Naive thymus-derived CD4-positive, alpha-beta T cell (primary cell): ENCODE results near the gene SEMA3C. TPM values are rescaled to one million over a fixed set of nuclear protein-coding genes. Genes with fewer than 3 reads are reported as not detected.

Experiments
- ATAC-seq: fragments of 150-1000 bp; cut with Tn5 transposase; 2 replicates; pipeline ENCODE4 v1.10.0; 2021; ENCODE audit warnings: mild to moderate bottlenecking, moderate library complexity
- CTCF ChIA-PET: fragments of 350-600 bp; sonication (Branson Sonifier 250); formaldehyde crosslinking; loops from one replicate; lab custom pipeline; 2021; ENCODE audit warnings: antibody characterized with exemption; lab: Charles Lee
- POLR2A ChIA-PET: fragments of 350-600 bp; sonication (Branson Sonifier 250); formaldehyde crosslinking; loops from one replicate; lab custom pipeline; 2021; ENCODE audit warnings: antibody characterized with exemption, inconsistent platforms; lab: Charles Lee
- DNase-seq, 9 donors: peaks; one replicate each; pipeline versions ENCODE4 v3.0.0 to v3.0.0-alpha.2; 2020 to 2022; ENCODE audit warnings: mixed read lengths in 1 of 9
- H3K27ac ChIP-seq: one replicate; pipeline ENCODE4 v1.7.0; 2013; ENCODE audit warnings: mild to moderate bottlenecking, low read depth, low read length, moderate library complexity
- H3K27me3 ChIP-seq, 2 donors: one replicate each; pipeline ENCODE4 v1.7.0; 2013; ENCODE audit warnings: low read length in 2 of 2, mild to moderate bottlenecking in 2 of 2, moderate library complexity in 2 of 2; ENCODE audit not compliant: control insufficient read depth in 2 of 2, insufficient read depth in 2 of 2
- H3K36me3 ChIP-seq, 3 experiments: 1 replicate in 2 of 3; 2 replicates in 1 of 3; pipeline ENCODE4 v1.7.0; 2013; ENCODE audit warnings: low read length in 3 of 3, mild to moderate bottlenecking in 3 of 3, moderate library complexity in 1 of 3; ENCODE audit not compliant: insufficient read depth in 3 of 3, control insufficient read depth in 2 of 3
- H3K4me1 ChIP-seq, 2 donors: one replicate each; pipeline ENCODE4 v1.7.0; 2013; ENCODE audit warnings: low read length in 2 of 2, mild to moderate bottlenecking in 2 of 2, moderate library complexity in 1 of 2; ENCODE audit not compliant: control insufficient read depth in 2 of 2, insufficient read depth in 2 of 2
- H3K4me3 ChIP-seq: 2 replicates; pipeline ENCODE4 v1.7.0; 2013; ENCODE audit warnings: mild to moderate bottlenecking, low read length
- H3K9me3 ChIP-seq, 3 experiments: 1 replicate in 2 of 3; 2 replicates in 1 of 3; pipeline ENCODE4 v1.7.0; 2013; ENCODE audit warnings: low read length in 3 of 3; ENCODE audit not compliant: control insufficient read depth in 2 of 3
- H3K27ac Mint-ChIP-seq, 9 donors: one replicate each; pipeline ENCODE4 v1.8.0; 2020 to 2022; ENCODE audit warnings: mixed read lengths in 9 of 9, mild to moderate bottlenecking in 8 of 9, moderate library complexity in 5 of 9, inconsistent platforms in 2 of 9
- H3K27me3 Mint-ChIP-seq, 5 donors: one replicate each; pipeline ENCODE4 v1.8.0; 2021 to 2022; ENCODE audit warnings: mixed read lengths in 5 of 5, mild to moderate bottlenecking in 1 of 5
- H3K36me3 Mint-ChIP-seq, 5 donors: one replicate each; pipeline ENCODE4 v1.8.0; 2020 to 2022; ENCODE audit warnings: mixed read lengths in 5 of 5, mild to moderate bottlenecking in 3 of 5, inconsistent platforms in 1 of 5
- H3K4me1 Mint-ChIP-seq, 7 donors: one replicate each; pipeline ENCODE4 v1.8.0; 2020 to 2022; ENCODE audit warnings: mixed read lengths in 7 of 7, mild to moderate bottlenecking in 3 of 7, inconsistent platforms in 1 of 7
- H3K4me3 Mint-ChIP-seq, 10 donors: one replicate each; pipeline ENCODE4 v1.8.0; 2020 to 2022; ENCODE audit warnings: mild to moderate bottlenecking in 10 of 10, mixed read lengths in 10 of 10, moderate library complexity in 6 of 10, inconsistent platforms in 2 of 10
- H3K9me3 Mint-ChIP-seq, 11 donors: one replicate each; pipeline ENCODE4 v1.8.0; 2020 to 2022; ENCODE audit warnings: mixed read lengths in 11 of 11, mild to moderate bottlenecking in 4 of 11, inconsistent platforms in 1 of 11, moderate library complexity in 1 of 11
- intact Hi-C, 2 donors: fragments of 100-400 bp; cut with micrococcal nuclease; formaldehyde crosslinking; loops; one replicate each; pipeline ENCODE4 v1.15.1; 2023
- polyA plus RNA-seq, 2 donors: library from polyadenylated mRNA; unstranded; fragments of 300-500 nt; fragmentation: Illumina TruSeq; gene quantifications; one replicate each; pipeline ENCODE4 v1.2.3, GENCODE V29; 2021
- total RNA-seq, 6 experiments: library from RNA in 5 of 6; stranded (reverse) in 5 of 6; gene quantifications; 1 replicate in 5 of 6; 2 replicates in 1 of 6; pipeline ENCODE4 v1.2.3 and lab custom pipeline; 2021 to 2026

SEMA3C gene
- total and polyA plus RNA-seq, 7 experiments from 2014 or later = 0.35 to 9.4 (median 0.85) TPM; not detected in 3

- peaks cover 0 to 4% (median 0%) of the 10 kb centered on the region in 11 donors for H3K9me3 Mint-ChIP-seq
- no peaks in the 10 kb centered on the region for H3K36me3 Mint-ChIP-seq
- H3K4me3 ChIP-seq = no peak overlapping the region
- H3K27ac ChIP-seq = no peak overlapping the region
- ChIA-PET POLR2A (no interaction called here), CTCF (no interaction called here)
- H3K9me3 ChIP-seq = no peaks in the 10 kb centered on the region
- H3K27me3 ChIP-seq = no peaks in the 10 kb centered on the region
- no peak for DNase-seq
- no peaks in the 10 kb centered on the region for H3K4me1 ChIP-seq
- no peak overlapping the region for H3K27ac Mint-ChIP-seq
- no peaks in the 10 kb centered on the region for H3K36me3 ChIP-seq
- no peaks in the 10 kb centered on the region for H3K27me3 Mint-ChIP-seq
- no peak for ATAC-seq
- peaks cover 0 to 2% (median 0%) of the 10 kb centered on the region in 7 donors for H3K4me1 Mint-ChIP-seq
- intact Hi-C loops = no loop called here
- H3K4me3 Mint-ChIP-seq = no peak overlapping the region
Measured at GRCh38 chr7:80905334-80905733, 13.5 kb downstream of the SEMA3C start.

DNA sequence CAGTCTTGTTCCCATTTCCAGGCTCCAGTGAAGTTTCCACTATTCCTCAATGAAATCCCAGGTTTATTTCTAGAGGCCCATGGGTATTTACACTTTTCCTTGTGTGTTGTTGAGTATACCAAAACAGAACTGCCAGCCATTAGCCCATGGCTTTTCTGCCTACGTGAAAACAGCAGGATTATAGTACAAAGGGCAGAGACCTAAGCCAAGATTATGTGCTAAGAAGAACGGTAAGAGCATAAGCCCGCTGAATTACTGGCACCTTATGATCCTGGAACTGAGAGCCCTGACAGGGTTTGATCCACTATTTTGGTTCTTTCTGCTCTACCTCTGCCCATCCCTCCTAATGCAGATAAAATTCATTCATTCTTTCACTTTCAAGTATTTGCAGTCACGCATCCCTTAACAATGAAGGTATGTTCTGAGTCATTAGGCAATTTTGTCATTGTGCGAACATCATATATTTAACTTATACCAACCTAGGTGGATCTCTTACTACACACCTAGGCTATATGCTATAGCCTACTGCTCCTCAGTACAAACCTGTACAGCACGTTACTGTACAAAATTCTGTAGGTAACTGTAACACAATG, 16.0 kb downstream of the SEMA3C start:
- ChIA-PET POLR2A (interaction anchor here (0.6 kb wide), 1 partner anchor 16 kb away, joined by 3 read pairs; the partner anchor contains the start of gene SEMA3C), CTCF (no interaction called here)
- peaks cover 0 to 4% (median 0%) of the 10 kb centered on the region in 11 donors for H3K9me3 Mint-ChIP-seq
- no peak for DNase-seq
- no peaks in the 10 kb centered on the region for H3K27me3 Mint-ChIP-seq
- ATAC-seq = no peak
- no peak overlapping the region for H3K4me3 Mint-ChIP-seq
- H3K4me1 ChIP-seq = no peaks in the 10 kb centered on the region
- H3K27ac Mint-ChIP-seq = no peak overlapping the region
- H3K36me3 Mint-ChIP-seq = no peaks in the 10 kb centered on the region
- no peaks in the 10 kb centered on the region for H3K9me3 ChIP-seq
- H3K4me3 ChIP-seq = no peak overlapping the region
- H3K4me1 Mint-ChIP-seq = peaks cover 0 to 2% (median 0%) of the 10 kb centered on the region in 7 donors
- no peaks in the 10 kb centered on the region for H3K27me3 ChIP-seq
- intact Hi-C loops = no loop called here
- no peaks in the 10 kb centered on the region for H3K36me3 ChIP-seq
- H3K27ac ChIP-seq = no peak overlapping the region

GRCh38 chr7:80902019-80902418, 16.8 kb downstream of the SEMA3C start:
- H3K4me1 Mint-ChIP-seq = peaks cover 0 to 2% (median 0%) of the 10 kb centered on the region in 7 donors
- no peaks in the 10 kb centered on the region for H3K36me3 ChIP-seq
- no peaks in the 10 kb centered on the region for H3K9me3 ChIP-seq
- no peak overlapping the region for H3K27ac ChIP-seq
- H3K27ac Mint-ChIP-seq = no peak overlapping the region
- intact Hi-C loops = no loop called here
- no peaks in the 10 kb centered on the region for H3K4me1 ChIP-seq
- H3K4me3 Mint-ChIP-seq = no peak overlapping the region
- peaks cover 0 to 5% (median 0%) of the 10 kb centered on the region in 11 donors for H3K9me3 Mint-ChIP-seq
- H3K27me3 ChIP-seq = no peaks in the 10 kb centered on the region
- no peaks in the 10 kb centered on the region for H3K27me3 Mint-ChIP-seq
- no peak for ATAC-seq
- ChIA-PET POLR2A (interaction anchor here (0.6 kb wide), 1 partner anchor 17 kb away, joined by 3 read pairs; the partner anchor contains the start of gene SEMA3C), CTCF (no interaction called here)
- H3K36me3 Mint-ChIP-seq = no peaks in the 10 kb centered on the region
- DNase-seq = no peak
- no peak overlapping the region for H3K4me3 ChIP-seq

GRCh38 chr7:80900583-80901576, 18.0 kb downstream of the SEMA3C start:
- intact Hi-C loops = no loop called here
- POLR2A ChIA-PET = no interaction called here

DNA sequence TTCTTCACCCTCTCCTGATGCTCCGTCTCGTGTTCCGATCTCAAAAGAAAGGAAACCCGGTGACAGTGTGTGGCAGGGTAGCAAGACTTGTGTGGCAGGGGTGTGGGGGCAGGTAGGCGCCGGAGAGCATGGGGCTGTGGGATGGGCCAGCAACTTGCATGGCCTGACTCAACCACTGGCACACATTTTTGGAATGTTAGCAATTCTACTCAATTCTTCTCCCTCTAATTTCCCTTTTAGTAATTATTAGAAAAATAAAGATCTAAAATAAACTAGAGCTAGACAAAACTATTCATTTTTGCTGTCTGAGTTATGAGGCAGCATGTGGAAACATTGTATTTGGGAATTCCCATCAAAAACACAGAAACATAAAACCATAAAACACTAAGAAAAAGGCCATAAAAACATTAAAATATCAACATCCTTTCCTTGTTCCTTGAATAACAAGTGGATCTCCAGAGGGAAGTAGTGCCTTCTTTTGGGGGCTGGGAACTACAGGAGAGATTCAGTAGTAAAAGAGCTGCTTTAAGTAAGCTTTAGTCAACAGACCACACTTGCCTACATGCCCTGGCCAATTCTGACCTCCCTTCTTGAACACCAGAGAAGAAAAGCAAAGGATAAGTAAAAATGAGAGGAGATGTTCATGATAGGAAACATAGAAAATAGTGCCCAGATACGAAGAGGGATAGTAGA, 21.8 kb downstream of the SEMA3C start:
- Histone ChIP-seq H3K27ac (no peak overlapping the region), H3K36me3 (no peaks in the 10 kb centered on the region), H3K4me3 (no peak overlapping the region), H3K27me3 (no peaks in the 10 kb centered on the region), H3K4me1 (no peaks in the 10 kb centered on the region), H3K9me3 (no peaks in the 10 kb centered on the region)
- Mint-ChIP-seq H3K27me3 (no peaks in the 10 kb centered on the region), H3K9me3 (peaks cover 0 to 8% (median 0%) of the 10 kb centered on the region in 11 donors), H3K36me3 (no peaks in the 10 kb centered on the region), H3K4me1 (no peaks in the 10 kb centered on the region), H3K27ac (no peak overlapping the region), H3K4me3 (no peak overlapping the region)
- ChIA-PET POLR2A (no interaction called here), CTCF (no interaction called here)
- ATAC-seq = no peak
- no peak for DNase-seq
- intact Hi-C loops = no loop called here

More at GRCh38 chr7:80900583-80901576, 18.0 kb downstream of the SEMA3C start:
- no peak overlapping the region for H3K27ac ChIP-seq
- ATAC-seq (no peak), DNase-seq (no peak)
- no peak overlapping the region for H3K4me3 ChIP-seq
- no peaks in the 10 kb centered on the region for H3K27me3 Mint-ChIP-seq
- H3K9me3 Mint-ChIP-seq = peaks cover 0 to 5% (median 0%) of the 10 kb centered on the region in 11 donors
- H3K36me3 ChIP-seq = no peaks in the 10 kb centered on the region
- H3K4me1 ChIP-seq = no peaks in the 10 kb centered on the region
- no peaks in the 10 kb centered on the region for H3K27me3 ChIP-seq
- no peaks in the 10 kb centered on the region for H3K36me3 Mint-ChIP-seq
- H3K4me1 Mint-ChIP-seq = peaks cover 0 to 2% (median 0%) of the 10 kb centered on the region in 7 donors
- H3K27ac Mint-ChIP-seq = no peak overlapping the region
- CTCF ChIA-PET = no interaction called here
- no peaks in the 10 kb centered on the region for H3K9me3 ChIP-seq
- H3K4me3 Mint-ChIP-seq = no peak overlapping the region

DNA sequence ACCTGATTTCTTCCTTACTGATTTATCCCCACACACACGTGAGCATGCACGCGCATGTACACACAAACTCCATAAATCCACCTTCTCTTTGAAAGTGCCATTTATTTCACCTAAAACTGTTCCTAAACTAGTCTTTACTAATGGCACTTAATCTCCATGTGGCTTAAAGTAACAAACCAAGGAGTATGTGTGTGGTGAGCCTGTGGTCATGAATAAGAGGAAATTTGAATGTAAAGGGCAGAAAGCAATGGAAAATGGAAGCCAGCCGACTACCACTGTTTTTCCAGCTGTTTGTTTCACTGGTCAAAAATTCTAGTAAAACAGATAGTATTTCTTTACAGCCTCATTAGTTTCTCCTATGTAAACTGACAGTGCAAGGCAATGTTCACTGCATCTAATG, 23.8 kb downstream of the SEMA3C start:
- ChIA-PET POLR2A (no interaction called here), CTCF (no interaction called here)
- Mint-ChIP-seq H3K27ac (no peak overlapping the region), H3K9me3 (peaks cover 0 to 8% (median 0%) of the 10 kb centered on the region in 11 donors), H3K27me3 (no peaks in the 10 kb centered on the region), H3K4me3 (no peak overlapping the region), H3K36me3 (no peaks in the 10 kb centered on the region), H3K4me1 (no peaks in the 10 kb centered on the region)
- intact Hi-C loops = no loop called here
- no peaks in the 10 kb centered on the region for H3K36me3 ChIP-seq
- no peaks in the 10 kb centered on the region for H3K9me3 ChIP-seq
- H3K27me3 ChIP-seq = no peaks in the 10 kb centered on the region
- no peak for DNase-seq
- ATAC-seq = no peak
- H3K4me3 ChIP-seq = no peak overlapping the region
- no peak overlapping the region for H3K27ac ChIP-seq
- no peaks in the 10 kb centered on the region for H3K4me1 ChIP-seq
